Nephron (organoid): ENCODE results near the gene LPAR6.
A peak's percentile ranks its signal among the peaks of the same experiment; 100 is the strongest.

Experiments
- H3K27ac Mint-ChIP-seq, 3 experiments: 2 replicates each; pipeline ENCODE4 v1.8.0; 2020; ENCODE audit warnings: mixed read lengths in 3 of 3, mild to moderate bottlenecking in 2 of 3, moderate library complexity in 1 of 3
- H3K27me3 Mint-ChIP-seq: 2 replicates; pipeline ENCODE4 v1.8.0; 2021; ENCODE audit warnings: low read depth, mild to moderate bottlenecking, moderate library complexity, mixed read lengths
- H3K36me3 Mint-ChIP-seq: 2 replicates; pipeline ENCODE4 v1.8.0; 2020; ENCODE audit warnings: low read depth, mixed read lengths
- H3K4me1 Mint-ChIP-seq: 2 replicates; pipeline ENCODE4 v1.8.0; 2020; ENCODE audit warnings: mixed read lengths
- H3K4me3 Mint-ChIP-seq, 3 experiments: 2 replicates each; pipeline ENCODE4 v1.8.0; 2020; ENCODE audit warnings: mild to moderate bottlenecking in 3 of 3, mixed read lengths in 3 of 3, moderate library complexity in 2 of 3
- H3K9me3 Mint-ChIP-seq: 2 replicates; pipeline ENCODE4 v1.8.0; 2020; ENCODE audit warnings: mixed read lengths
- TF ChIP-seq, protein P1 (sequence below), 3 experiments: fragments of 200-600 bp; sonication (generic); IDR thresholded peaks; one replicate each; pipeline ENCODE4 v1.5.0; 2021; ENCODE audit warnings: antibody characterized with exemption in 3 of 3; ENCODE audit not compliant: unreplicated experiment in 3 of 3

Gene LPAR6

DNA sequence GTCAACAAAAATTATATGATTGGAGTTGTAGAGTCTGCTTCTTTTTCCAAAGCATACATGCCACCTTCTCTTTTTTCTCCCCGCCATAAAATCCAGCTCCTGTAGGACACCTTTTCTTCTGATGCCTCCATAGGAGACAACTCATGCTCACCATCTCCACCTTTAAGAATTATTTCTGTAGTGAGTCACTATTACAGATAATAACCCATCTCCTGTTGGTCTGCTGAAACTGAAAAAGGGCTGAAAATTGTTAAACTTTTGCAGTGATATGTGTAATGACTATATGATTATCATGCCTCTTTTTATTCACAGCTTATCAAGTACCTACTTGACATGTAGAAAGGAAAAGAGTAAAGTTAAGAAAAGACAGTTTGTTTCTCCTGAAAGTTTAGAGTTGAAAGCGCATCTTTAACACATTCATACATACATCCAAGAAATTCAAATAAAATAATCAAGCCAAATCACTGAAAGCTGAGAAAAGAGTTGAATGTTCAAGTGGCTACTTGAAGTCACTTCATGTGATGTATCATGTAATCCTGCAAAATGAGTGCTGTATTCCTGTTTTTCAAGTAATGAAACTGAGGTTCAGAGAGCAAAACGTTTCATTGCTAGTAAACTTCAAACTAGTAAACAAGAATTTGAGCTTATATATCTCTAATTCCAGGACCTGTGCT lies 35.5 kb upstream of the LPAR6 start:
- Mint-ChIP-seq H3K4me3 (no peak overlapping the region), H3K9me3 (peaks cover 17% of the 10 kb centered on the region), H3K27ac (no peak overlapping the region), H3K36me3 (peaks cover 34% of the 10 kb centered on the region), H3K27me3 (no peaks in the 10 kb centered on the region), H3K4me1 (no peaks in the 10 kb centered on the region)
- TF ChIP-seq, protein P1, sequence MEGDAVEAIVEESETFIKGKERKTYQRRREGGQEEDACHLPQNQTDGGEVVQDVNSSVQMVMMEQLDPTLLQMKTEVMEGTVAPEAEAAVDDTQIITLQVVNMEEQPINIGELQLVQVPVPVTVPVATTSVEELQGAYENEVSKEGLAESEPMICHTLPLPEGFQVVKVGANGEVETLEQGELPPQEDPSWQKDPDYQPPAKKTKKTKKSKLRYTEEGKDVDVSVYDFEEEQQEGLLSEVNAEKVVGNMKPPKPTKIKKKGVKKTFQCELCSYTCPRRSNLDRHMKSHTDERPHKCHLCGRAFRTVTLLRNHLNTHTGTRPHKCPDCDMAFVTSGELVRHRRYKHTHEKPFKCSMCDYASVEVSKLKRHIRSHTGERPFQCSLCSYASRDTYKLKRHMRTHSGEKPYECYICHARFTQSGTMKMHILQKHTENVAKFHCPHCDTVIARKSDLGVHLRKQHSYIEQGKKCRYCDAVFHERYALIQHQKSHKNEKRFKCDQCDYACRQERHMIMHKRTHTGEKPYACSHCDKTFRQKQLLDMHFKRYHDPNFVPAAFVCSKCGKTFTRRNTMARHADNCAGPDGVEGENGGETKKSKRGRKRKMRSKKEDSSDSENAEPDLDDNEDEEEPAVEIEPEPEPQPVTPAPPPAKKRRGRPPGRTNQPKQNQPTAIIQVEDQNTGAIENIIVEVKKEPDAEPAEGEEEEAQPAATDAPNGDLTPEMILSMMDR (IDR thresholded peaks at IDR 0.05; ENCODE audit: unreplicated experiment in 3 of 3): no peak

- TF ChIP-seq, protein P1 (IDR thresholded peaks at IDR 0.05; ENCODE audit: unreplicated experiment in 3 of 3): no peak
- no peaks in the 10 kb centered on the region for H3K27me3 Mint-ChIP-seq
- H3K4me3 Mint-ChIP-seq: no peak overlapping the region
- H3K36me3 Mint-ChIP-seq: peaks cover 18% of the 10 kb centered on the region
- no peak overlapping the region for H3K27ac Mint-ChIP-seq
- peaks cover 11% of the 10 kb centered on the region for H3K9me3 Mint-ChIP-seq
- H3K4me1 Mint-ChIP-seq: no peaks in the 10 kb centered on the region
Observed at GRCh38 chr13:48446464-48446863, 33.6 kb upstream of the LPAR6 start.

- H3K4me1 Mint-ChIP-seq: no peaks in the 10 kb centered on the region
- TF ChIP-seq, protein P1 (IDR thresholded peaks at IDR 0.05; ENCODE audit: unreplicated experiment in 3 of 3): no peak
- H3K4me3 Mint-ChIP-seq: no peak overlapping the region
- H3K27ac Mint-ChIP-seq: no peak overlapping the region
- H3K27me3 Mint-ChIP-seq: no peaks in the 10 kb centered on the region
- H3K36me3 Mint-ChIP-seq: peaks cover 5% of the 10 kb centered on the region
- H3K9me3 Mint-ChIP-seq: no peaks in the 10 kb centered on the region
Observed at GRCh38 chr13:48443442-48444208, 30.7 kb upstream of the LPAR6 start.

GRCh38 chr13:48437371-48437770 lies 24.5 kb upstream of the LPAR6 start:
- TF ChIP-seq, protein P1 (IDR thresholded peaks at IDR 0.05; ENCODE audit: unreplicated experiment in 3 of 3): no peak
- no peaks in the 10 kb centered on the region for H3K36me3 Mint-ChIP-seq
- H3K27ac Mint-ChIP-seq: peak overlapping the region in 2 of 3 experiments; percentile 23 to 79
- no peaks in the 10 kb centered on the region for H3K27me3 Mint-ChIP-seq
- H3K4me3 Mint-ChIP-seq: no peak overlapping the region
- peaks cover 15% of the 10 kb centered on the region for H3K4me1 Mint-ChIP-seq
- no peaks in the 10 kb centered on the region for H3K9me3 Mint-ChIP-seq

GRCh38 chr13:48436661-48437288 lies 23.9 kb upstream of the LPAR6 start:
- no peak overlapping the region for H3K4me3 Mint-ChIP-seq
- H3K9me3 Mint-ChIP-seq: no peaks in the 10 kb centered on the region
- peaks cover 21% of the 10 kb centered on the region for H3K4me1 Mint-ChIP-seq
- no peaks in the 10 kb centered on the region for H3K36me3 Mint-ChIP-seq
- peak overlapping the region in 2 of 3 experiments; percentile 23 to 72 for H3K27ac Mint-ChIP-seq
- TF ChIP-seq, protein P1 (IDR thresholded peaks at IDR 0.05; ENCODE audit: unreplicated experiment in 3 of 3): no peak
- no peaks in the 10 kb centered on the region for H3K27me3 Mint-ChIP-seq
